A549 (cell line): ENCODE measurements around the gene TPM2.

Experiments used
- CBX2 ChIP-seq: fragments of 200-600 bp; sonication (generic); IDR thresholded peaks from 2 replicates; pipeline ENCODE4 v1.6.1; 2016; ENCODE audit warnings: low read depth, mild to moderate bottlenecking, borderline replicate concordance
- FOSL2 ChIP-seq, 2 experiments: fragments of 450-650 bp in 1 of 2; fragments of >200 bp in 1 of 2; sonication (Bioruptor Twin) in 1 of 2; formaldehyde crosslinking; IDR thresholded peaks; 2 replicates each; pipeline versions ENCODE4 v1.5.0 to v1.6.1; 2016 to 2020; ENCODE audit warnings: mild to moderate bottlenecking in 1 of 2, moderate library complexity in 1 of 2
- MAX ChIP-seq: IDR thresholded peaks from 2 replicates; pipeline ENCODE4 v1.6.1; 2012
- MYC ChIP-seq: IDR thresholded peaks from 2 replicates; pipeline ENCODE4 v1.6.1; 2012; ENCODE audit warnings: mild to moderate bottlenecking, inconsistent platforms, low read length, improper control_type of control experiment, borderline replicate concordance
- POLR2A ChIP-seq: IDR thresholded peaks from 2 replicates; pipeline ENCODE4 v1.6.1; 2012; ENCODE audit warnings: mild to moderate bottlenecking, low read length
- RAD21 ChIP-seq, 2 experiments: fragments of >200 bp in 1 of 2; sonication (Bioruptor Twin) in 1 of 2; formaldehyde crosslinking in 1 of 2; IDR thresholded peaks in 1 of 2; conservative IDR thresholded peaks in 1 of 2; 2 replicates in 1 of 2; 3 replicates in 1 of 2; pipeline ENCODE4 v1.6.1; 2012 to 2018; ENCODE audit warnings: inconsistent platforms in 1 of 2
- ZSCAN20 ChIP-seq: fragments of 250-450 bp; sonication (Bioruptor Pico); IDR thresholded peaks from 2 replicates; pipeline ENCODE4 v1.8.0; 2022; ENCODE audit warnings: mild to moderate bottlenecking, moderate library complexity
- TF ChIP-seq, protein P1 (sequence below): fragments of >200 bp; sonication (Bioruptor Twin); formaldehyde crosslinking; IDR thresholded peaks from 3 replicates; pipeline ENCODE4 v1.5.1; 2016
- TF ChIP-seq, protein P2 (sequence below): fragments of >200 bp; sonication (Bioruptor Twin); formaldehyde crosslinking; IDR thresholded peaks from 3 replicates; pipeline ENCODE4 v1.6.1; 2016

- TF ChIP-seq, protein P1, sequence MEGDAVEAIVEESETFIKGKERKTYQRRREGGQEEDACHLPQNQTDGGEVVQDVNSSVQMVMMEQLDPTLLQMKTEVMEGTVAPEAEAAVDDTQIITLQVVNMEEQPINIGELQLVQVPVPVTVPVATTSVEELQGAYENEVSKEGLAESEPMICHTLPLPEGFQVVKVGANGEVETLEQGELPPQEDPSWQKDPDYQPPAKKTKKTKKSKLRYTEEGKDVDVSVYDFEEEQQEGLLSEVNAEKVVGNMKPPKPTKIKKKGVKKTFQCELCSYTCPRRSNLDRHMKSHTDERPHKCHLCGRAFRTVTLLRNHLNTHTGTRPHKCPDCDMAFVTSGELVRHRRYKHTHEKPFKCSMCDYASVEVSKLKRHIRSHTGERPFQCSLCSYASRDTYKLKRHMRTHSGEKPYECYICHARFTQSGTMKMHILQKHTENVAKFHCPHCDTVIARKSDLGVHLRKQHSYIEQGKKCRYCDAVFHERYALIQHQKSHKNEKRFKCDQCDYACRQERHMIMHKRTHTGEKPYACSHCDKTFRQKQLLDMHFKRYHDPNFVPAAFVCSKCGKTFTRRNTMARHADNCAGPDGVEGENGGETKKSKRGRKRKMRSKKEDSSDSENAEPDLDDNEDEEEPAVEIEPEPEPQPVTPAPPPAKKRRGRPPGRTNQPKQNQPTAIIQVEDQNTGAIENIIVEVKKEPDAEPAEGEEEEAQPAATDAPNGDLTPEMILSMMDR: no peak
- TF ChIP-seq ZSCAN20: no peak
- TF ChIP-seq FOSL2 (IDR thresholded peaks at IDR 0.05): no peak
- TF ChIP-seq FOSL2 (CRISPR knock-in tag; IDR thresholded peaks at IDR 0.05): no peak
- TF ChIP-seq CBX2: no peak
- TF ChIP-seq POLR2A: no peak
- no peak for TF ChIP-seq MYC
- TF ChIP-seq, protein P2, sequence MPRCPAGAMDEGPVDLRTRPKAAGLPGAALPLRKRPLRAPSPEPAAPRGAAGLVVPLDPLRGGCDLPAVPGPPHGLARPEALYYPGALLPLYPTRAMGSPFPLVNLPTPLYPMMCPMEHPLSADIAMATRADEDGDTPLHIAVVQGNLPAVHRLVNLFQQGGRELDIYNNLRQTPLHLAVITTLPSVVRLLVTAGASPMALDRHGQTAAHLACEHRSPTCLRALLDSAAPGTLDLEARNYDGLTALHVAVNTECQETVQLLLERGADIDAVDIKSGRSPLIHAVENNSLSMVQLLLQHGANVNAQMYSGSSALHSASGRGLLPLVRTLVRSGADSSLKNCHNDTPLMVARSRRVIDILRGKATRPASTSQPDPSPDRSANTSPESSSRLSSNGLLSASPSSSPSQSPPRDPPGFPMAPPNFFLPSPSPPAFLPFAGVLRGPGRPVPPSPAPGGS: no peak
- no peak for TF ChIP-seq RAD21 (conservative IDR thresholded peaks at IDR 0.05 in 1 of 2, IDR thresholded peaks at IDR 0.05 in 1 of 2)
- TF ChIP-seq MAX: no peak
These were observed 53.4 kb downstream of the TPM2 start for GRCh38 chr9:35636135-35636876.
